HG02642 (cell line): ENCODE results near the gene CLEC7A.

Experiments used
- ATAC-seq: cut with Tn5 transposase; IDR thresholded peaks from one replicate; pipeline ENCODE4 v1.9.1; 2021; ENCODE audit warnings: mild to moderate bottlenecking; ENCODE audit not compliant: unreplicated experiment, poor library complexity

CLEC7A gene

DNA sequence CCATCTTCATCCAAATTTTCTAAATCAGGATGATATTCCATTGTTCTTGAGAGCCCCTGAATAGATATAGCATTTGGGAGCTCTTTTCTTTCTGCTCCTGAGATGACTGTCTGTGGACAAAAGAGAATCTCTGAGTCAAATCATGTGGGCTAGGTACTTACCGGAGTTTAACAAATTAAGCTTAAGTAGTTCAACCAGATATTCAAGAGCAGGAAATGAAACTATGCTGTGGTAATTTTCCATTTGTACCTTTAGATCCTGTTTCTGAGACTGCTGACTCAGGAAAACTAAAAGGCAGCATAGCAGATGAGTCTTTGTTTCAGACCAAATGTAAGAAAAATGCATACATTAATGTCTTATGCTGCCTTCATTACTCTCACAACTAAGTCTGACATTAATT is at the start of gene CLEC7A:
Gene CLEC7A, minus strand, starts transcription at position 158 of the 400 bp plus-strand sequence. Its CDS starts 117 bp downstream, at position 41.
- peak; percentile 84 for ATAC-seq

- no peak for ATAC-seq
Observed at GRCh38 chr12:10179776-10180181, 49.8 kb upstream of the CLEC7A start.

- ATAC-seq: no peak
Observed at GRCh38 chr12:10178821-10179220, 48.8 kb upstream of the CLEC7A start, which contains the start of gene TMEM52B. TMEM52B (plus strand) TSS chr12:10179032; CDS start chr12:10179575, 543 bp downstream.

DNA sequence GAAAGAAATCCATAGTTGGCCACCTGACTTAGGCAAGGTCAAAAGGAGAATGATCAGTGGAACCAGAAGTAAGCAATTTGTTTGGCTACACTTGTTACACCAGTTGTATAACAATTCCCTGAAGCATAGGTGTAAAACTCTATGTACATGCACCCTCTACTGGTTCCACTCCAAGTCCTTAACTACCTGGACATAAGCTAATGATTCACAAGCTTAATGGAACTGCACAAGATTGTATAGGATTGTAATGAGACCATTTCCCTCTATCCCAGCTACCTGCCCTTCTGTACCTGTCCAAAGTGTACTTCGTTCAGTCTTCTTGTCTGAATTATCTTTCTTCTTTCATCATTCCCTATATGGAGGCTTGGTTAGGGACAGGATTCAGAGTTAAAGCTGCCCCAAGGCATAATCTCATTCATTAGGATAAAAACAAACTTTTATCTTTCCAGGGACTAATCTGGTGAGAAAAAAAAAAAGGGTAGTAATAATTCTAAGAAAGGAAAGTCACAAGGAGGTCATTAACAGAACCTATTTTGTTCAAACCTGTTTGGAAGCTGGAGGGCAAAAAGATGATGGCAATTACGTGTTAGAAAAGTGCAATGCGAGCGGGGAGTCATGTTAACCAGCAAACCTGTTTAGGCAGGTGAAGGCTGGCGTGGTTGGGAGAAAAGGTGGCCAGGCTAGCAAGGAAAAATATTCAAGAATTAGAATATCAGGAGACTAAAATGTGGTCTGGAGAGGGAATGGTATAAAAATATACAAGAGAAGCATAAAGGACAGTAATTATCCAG is 46.0 kb upstream of the CLEC7A start:
- no peak for ATAC-seq

DNA sequence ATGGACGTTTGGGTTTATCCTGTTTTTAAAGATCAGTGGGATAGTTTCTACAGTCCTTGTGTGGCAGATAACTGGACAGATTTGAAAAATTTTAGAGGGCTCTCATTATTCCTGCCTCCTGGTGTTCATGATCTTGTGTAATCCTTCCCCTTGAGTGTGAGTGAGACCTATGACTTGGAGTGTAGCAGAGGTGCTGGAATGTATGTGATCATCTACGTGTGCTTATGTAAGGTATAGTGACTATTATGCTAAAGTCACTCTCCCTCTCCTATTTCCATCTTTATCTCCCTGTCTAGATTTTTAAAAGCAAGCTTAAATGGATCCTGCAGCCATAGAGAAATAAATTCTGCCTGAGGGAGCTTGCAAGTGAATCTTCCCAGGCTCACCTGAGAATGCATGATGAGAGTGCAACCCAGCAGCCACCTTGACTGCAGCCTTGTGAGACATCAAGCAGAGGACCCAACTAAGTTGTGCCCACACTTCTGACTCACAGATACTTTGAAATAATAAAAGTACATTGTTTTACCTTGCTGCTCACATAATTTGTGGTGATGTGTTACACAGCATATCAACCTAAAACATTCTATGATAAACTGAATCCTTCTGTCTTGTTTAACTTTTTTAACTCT is 45.1 kb upstream of the CLEC7A start:
- ATAC-seq: no peak

- ATAC-seq: no peak
Observed at GRCh38 chr12:10171973-10172728, 42.2 kb upstream of the CLEC7A start, which contains the start of gene OLR1. OLR1 (minus strand) TSS chr12:10172132; CDS start chr12:10172077, 55 bp downstream.

GRCh38 chr12:10170216-10170615 is 40.2 kb upstream of the CLEC7A start:
- ATAC-seq: no peak

GRCh38 chr12:10169104-10169503 is 39.1 kb upstream of the CLEC7A start:
- ATAC-seq: no peak

DNA sequence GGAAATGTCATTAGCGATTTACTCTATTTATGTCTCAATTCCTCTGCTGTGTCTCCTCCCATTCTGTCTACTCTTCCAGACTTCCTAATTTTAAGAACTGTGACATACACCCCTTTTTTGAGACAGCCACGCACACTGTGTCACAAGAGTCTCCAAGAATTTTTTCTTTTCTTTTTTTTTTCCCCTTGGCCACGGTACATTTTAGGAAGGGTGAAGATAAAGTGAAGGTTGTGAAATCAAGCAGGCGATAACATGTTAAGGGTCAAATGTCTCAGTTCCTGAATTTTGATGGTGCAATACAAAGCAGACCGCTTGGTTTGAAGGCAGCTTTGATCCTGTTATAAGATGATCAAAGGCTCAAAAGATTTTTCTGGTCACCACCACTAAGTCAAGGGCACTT is 37.6 kb upstream of the CLEC7A start:
- ATAC-seq: no peak

DNA sequence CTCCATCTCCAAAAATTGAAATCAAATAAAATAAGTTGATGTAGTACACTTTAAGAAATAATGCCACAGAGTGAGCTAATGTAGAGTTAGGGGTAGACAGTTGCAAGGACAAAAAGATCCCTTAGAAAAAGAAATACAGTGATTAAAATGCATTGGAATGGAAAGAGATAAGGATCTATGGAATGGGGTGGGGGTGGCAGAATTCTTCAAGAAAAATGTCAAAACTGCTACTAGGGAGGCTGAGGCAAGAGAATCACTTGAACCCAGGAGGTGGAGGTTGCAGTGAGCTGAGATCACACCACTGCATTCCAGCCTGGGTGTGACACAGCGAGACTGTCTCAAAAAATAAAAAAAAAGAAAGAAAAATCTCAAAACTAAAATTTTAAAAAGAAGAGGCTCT is 35.4 kb upstream of the CLEC7A start:
- ATAC-seq: no peak

DNA sequence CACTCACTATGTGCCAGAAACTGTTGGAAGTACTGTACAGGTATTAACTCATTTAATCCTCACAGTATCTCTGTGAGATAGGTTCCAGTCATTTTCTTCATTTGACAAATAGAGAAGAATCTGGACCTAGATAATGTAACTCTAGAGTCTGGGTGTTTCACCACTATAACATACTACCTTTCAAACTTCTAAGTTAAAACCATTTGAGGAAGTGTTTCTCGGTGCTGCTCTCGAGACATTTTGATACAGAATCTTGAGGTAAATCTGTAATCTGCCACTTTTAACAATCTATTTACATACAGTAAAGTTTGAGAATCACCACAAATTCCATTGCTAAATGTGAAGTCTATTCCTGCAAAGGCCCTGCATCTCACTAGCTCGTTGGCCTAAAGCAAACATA is 33.1 kb upstream of the CLEC7A start:
- ATAC-seq: no peak

GRCh38 chr12:10160617-10161385 is 30.8 kb upstream of the CLEC7A start:
- no peak for ATAC-seq

DNA sequence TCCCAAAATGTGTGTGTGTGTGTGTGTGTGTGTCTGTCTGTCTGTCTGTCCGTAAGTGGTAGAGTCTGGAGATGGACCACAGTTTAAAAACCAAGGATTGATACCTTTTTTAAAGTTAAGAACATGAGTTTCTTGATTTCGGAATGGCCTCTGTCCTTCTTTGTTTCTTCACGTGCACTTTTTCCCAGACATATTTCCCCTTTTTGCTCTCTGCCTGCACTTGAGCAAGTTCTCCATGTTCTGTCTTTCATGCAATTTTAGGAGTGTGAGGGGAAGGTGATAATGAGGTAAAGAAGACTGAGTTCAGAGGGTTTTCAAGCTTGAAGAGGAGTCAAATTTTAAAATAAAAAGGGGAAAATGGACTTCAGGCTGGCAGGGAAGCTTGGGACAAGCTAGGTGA is 29.3 kb upstream of the CLEC7A start:
- no peak for ATAC-seq

DNA sequence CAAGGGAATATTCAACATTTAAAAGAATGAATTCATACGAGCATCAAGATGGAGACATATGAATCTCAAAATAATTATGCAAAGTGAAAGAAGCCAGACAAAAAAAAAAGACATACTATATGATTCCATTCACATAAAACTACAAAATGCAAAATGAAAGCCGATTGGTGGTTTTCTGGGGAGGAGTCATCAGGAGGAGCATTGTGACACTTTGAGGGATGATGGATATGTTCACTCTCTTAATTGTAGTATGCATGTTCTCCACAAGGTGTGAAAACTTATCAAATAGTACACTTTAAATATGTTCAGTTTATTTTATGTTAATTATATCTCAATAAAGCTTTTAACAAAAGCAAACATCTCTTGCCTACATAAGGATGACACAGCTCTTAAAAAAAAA is 28.4 kb upstream of the CLEC7A start:
- ATAC-seq: no peak

- ATAC-seq: no peak
Observed at GRCh38 chr12:10155966-10156365, 26.0 kb upstream of the CLEC7A start.

DNA sequence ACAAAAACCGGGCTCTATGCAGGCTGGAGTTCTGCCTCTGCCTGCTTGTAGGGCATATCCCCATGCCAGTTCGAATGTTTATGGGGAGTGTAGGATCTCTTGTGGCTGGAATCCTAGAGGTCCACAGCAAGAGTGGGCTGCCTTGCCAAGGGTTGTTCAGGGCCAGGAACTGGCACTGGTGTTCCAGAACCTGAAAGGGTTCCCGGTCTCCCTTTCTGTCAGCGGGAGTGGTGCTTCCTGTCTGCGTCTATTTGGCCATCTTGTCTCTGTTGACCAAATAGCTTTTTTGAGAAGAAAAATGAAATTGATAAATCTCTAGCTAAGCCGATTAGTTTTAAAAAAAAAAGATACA is 24.1 kb upstream of the CLEC7A start:
- ATAC-seq: no peak

DNA sequence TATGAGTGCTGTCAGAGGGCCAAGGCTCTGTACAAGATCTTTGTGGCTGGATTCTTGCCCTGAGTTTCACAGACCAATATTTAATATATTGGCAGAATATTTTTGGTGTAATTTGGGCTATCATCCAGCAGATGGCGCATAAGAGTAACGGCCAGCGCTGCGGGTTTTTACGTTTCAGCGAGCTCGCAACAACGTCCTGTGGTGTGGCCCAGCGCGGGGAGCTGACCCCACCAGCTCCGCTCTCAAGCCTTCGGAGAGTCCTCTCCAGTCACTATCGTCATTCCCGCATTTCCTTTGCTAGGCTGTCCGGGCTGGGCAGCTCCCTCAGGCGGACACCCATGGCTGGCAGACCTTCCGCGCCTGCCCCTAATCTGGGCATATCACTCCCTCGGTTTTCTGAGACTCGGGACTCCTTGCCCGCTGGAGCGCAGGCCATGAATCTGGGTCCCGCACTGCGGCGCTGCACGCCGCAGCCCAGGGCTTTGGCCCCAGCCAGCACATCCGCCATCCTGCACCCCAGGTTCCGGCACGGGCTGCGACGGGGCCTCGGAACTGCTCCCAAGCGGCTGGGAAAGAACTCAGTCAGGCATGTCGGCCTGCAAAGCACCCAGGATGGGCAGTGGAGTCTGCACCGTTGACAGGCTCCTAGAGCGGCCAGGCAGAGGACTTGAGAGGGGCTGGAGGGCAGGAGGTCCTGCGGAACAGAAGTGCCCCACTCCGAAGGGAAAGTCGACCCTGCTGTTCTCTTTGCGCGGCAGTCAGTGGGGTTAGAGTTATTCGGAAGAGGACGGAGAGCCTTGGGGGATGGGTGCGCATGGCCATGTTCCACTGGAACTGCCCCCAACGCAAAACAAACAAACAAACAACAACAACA is 23.5 kb upstream of the CLEC7A start:
- ATAC-seq: peak; percentile 69

GRCh38 chr12:10151621-10152020 is 21.6 kb upstream of the CLEC7A start:
- no peak for ATAC-seq

DNA sequence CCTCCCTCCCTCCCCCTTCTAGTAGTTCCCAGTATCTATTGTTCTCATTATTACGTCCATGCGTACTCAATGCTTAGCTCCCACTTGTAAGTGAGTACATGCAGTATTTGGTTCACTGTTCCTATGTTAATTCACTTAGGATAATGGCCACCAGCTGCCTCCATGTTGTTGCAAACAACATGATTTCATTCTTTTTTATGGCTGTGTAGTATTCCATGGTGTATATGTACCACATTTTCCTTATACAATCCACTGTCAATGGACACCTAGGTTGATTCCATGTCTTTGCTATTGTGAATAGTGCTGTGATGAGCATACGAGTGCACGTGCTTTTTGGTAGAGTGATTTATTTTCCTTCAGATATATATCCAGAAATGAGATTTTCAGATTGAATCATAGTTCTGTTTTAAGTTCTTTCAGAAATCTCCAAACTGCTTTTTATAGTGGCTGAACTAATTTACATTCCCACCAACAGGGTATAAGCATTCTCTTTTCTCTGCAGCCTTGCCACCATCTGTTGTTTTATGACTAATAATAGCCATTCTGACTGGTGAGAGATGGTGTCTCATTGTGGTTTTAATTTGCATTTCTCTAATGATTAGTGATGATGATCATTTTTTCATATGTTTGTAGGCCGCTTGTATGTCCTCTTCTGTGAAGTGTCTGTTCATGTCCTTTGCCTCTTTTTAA is 17.9 kb upstream of the CLEC7A start:
- ATAC-seq: peak; percentile 84
